ENCODE data around the gene TRPV4.

Gene TRPV4

DNA sequence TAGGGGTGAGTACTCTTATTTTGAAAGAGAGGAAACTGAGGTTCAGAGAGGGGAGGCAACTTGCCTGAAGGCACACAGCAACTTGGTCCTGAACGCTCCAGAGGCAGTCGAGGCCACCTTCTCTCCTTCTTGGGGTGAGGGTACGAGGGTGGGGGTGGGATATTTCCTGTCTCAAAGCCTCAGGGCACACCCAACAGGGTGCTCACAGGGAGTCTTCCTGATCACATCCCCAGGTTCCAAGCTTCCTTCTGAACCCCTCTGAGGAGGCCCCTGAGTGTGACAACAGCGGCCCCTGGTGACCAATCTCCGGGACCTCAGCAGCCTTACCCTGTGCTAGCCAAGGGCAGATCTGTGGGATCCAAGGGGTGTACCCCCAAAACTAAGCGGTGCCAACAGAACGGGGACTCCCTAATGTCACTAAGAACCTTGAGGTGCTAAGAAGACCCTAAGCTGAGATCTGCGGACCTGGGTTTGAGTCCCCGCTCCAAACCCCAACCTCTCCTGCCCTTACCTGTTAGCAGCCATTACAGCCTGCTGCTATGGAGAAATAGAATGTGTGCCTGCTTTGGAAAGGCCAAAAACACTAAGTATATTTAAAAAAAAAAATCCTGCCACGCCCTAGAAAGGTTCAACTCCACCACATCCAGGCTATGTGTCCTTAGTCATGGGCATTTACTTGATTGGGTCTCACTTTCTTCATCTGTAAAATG, 57.9 kb downstream of the TRPV4 start:
- DNase-seq: peak; percentile 73

DNA sequence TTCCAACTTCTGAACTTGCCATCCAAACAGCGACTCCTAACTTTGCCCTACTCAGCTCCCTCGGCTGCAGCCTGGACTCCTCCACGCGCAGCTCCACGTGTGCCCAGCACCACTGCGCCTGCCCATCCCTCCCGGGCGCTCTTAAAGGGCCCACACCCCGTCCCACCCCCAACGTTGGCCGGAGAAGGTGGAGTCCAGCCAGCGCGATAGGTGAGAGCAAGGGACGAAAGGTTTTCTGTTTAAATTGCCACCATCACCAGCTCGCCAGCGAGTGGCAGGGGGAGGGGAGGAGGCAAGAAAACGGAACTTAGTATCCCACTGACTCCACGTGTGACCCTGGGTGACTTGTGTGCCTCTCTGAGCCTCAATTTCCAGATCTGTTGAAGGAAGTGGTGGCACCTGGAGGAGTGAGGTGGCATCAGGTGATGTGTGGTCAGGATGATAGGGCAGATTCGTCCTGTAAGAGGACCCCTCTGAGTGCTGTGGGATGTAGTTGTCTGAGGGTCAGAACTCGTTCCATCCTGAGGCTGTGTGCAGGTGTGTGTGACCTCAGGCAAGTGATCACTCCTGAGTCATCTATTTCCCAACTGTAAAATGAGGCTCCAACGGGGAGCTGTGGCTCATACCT, 59.7 kb downstream of the TRPV4 start:
- no peak for DNase-seq

DNA sequence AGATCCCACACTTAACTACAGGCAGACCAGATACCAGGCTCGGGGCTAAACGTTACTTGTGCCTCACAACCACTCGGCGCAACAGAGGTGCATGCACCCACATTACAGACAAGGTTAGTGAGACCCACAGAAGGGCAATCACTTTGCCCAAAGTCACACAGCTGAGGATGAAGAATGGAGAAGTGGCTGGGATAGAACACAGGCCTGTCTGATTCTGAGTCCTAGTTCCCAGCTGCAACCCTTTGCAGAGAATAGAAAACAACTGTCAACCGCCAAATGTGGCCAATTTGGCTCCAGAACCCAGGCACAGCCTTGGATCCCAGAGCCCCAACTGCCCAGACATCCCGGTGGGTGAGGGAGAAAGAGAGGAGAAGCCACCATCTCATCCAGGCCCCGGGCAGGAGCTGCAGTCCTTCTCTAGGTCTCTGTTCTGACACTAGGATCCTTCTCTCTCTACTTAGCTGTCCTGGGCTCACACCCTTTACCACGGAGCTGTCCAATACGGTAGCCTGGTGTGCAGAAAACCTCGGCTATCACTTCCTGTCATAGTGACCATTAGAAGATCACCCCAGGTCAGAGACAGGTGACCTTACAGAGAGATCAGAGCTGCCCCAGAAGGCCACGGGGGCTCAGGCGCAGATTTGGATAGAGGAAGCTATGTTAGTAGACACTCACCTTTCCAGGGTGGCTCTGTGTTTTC, 60.4 kb downstream of the TRPV4 start:
- no peak for DNase-seq

DNA sequence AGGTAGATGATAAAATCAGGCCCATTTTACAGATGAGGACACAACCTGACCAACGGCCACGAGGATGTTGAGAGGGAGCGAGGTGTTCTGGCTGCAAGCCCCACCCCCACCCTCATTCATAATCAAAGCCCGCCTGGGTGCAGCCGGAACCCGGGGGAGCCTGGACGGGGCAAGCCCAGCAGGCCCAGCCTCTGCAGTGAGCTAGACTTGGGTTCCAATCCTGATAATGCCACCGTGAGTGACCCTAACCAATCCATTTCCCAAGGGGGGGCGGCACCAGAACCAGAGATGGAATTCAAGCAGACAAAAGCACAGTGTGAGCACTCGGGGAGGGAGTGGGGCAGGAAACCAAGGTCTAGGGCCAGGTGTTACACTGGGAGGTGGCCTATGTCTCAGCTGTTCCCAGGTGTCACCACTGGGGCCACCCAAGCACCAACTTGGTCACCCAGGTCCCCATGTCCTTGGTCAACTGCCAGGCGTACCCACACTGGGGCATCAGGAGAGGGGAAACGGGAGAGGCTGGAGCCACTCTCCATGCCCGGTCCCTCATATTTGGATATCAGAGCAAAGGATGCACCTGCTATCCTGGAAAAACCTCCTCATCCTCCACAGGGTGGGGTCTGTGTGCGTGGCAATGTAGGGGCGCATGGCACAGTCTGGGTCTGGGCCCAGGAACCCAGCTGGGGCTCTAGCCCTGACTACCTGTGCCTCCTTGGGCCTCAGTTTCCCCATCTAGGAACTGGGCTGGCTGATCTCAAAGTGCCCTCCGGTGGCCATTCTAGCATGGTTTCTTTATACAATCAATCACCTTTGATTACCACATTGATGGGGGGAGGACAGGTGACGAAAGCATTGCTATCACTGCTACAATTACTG, 61.2 kb downstream of the TRPV4 start:
- DNase-seq: no peak

DNA sequence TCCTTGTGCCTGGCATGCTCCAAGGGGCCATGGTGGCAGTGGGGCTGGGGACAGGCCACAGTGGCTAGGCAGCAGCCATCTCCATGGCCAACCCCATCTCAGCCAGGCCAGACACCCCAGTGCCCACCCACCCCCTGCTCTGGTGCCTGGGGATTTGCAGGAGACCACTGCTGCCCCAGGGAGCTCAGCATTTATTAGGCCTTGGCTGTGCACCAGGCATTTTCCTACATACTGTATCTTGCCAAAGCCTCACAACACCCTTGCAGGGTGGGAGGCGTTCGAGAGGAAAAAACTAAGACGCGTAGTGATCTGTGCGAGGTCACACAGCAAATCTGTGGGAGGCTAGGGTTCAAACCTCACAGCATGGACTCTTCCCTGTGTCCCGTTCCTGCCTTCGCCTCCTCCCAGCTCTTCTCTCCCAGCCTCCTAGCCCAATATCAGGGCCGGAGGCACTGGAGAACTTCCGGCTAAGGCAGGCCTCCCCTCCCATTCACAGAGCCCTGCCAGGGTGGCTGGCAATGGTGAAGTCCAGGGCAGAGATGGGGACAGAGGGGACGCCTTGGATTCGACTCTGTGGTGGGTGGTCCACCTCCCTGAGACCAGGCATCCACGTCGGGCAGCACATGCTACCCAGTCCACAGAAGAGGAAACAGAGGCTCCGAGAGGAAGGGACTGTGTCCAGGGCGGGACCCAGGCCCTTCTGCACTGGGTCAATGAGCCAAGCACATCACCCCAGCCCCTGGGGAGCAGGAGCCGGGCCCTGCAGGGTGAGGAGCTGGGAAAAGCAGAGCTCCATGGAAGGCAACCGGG, 62.1 kb downstream of the TRPV4 start:
- no peak for DNase-seq

DNA sequence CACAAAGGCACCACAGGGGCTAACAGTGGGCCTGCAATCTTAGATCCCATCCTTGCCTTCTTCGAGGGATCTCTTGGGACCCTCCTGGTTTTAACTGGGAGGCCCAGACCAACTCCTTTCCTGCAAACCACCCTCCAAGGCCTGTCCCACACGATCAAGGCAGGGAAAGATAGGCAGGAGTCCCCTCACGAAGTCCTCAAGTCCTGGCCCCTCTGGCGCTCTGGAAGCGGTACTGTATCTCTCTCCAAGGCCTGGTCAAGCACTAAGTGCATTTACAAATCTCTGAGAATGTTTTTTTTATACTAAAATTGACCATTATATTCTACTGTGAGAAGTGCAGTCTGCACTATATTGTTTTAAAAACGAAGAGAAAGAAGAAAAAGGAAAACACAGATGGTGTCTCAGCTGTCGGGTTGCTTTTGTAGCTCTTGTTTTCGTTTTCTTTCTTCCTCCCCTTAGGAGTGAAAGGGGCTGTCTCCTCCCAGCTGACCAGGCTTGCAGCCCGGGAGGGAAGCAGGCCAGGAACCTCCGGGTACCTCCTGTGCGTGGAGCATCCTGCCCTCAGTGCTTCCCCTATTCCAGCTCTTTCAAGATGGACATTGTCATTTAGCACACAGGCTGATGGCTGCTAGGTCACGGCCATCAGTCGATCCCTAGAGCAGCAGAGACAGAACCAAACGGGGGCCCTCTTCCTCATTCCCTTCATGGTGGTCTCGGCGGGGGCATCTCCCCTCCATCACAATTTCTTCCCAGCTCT, 62.9 kb downstream of the TRPV4 start:
- DNase-seq: no peak

DNA sequence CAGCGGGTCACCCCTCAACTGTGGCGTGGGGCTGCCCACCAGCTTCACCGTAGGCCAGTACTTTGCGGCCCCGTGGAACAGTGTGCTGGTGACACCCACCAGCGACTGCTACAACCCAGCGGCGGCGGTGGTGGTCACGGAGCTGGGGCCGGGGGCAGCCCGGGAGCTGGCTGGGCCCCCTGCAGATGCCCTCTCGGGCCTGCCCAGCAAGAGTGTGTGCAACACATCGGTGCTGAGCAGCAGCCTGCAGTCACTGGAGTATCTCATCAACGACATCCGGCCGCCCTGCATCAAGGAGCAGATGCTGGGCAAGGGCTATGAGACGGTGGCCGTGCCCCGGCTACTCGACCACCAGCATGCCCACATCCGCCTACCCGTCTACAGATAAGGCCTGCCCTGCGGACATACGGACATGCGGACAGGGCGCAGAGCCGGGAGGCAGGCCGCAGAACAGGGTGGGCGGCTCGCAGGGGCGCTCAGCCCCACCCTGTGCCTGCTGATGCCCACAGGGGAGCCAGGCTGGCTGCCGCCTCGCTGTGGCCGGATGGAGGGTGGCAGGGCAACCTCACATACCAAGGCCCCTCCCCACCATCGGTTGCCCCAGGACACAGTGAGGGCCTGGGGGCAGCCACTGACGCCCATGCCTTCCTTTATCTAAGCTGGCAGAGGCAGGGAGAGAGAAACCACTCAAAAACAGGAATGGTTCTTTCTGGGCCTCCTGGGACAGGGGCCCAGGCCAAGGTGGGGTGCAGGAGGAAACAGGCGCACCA, 64.1 kb downstream of the TRPV4 start:
- DNase-seq: no peak

DNA sequence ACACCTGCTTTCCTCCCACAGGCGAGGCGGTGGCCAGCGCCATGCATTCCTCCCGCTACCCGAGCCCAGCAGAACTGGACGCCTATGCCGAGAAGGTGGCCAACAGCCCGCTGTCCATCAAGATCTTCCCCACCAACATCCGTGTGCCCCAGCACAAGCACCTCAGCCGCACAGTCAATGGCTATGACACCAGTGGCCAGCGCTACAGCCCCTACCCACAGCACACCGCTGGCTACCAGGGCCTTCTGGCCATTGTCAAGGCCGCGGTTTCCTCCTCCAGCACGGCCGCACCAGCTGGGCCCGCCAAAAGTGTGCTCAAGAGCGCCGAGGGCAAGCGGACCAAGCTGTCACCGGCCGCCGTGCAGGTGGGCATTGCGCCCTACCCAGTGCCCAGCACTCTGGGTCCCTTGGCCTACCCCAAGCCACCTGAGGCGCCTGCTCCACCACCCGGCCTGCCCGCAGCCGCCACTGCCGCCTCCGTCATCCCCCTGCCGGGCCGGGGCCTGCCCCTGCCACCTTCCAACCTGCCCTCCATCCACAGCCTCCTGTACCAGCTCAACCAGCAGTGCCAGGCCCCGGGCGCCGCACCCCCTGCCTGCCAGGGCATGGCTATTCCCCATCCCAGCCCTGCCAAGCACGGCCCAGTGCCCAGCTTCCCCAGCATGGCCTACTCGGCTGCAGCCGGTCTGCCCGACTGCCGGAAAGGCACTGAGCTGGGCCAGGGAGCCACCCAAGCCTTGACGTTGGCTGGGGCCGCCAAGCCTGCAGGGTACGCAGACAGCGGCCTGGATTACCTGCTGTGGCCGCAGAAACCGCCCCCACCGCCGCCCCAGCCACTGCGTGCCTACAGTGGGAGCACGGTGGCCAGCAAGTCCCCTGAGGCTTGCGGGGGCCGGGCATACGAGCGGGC, 65.0 kb downstream of the TRPV4 start:
- no peak for DNase-seq

DNA sequence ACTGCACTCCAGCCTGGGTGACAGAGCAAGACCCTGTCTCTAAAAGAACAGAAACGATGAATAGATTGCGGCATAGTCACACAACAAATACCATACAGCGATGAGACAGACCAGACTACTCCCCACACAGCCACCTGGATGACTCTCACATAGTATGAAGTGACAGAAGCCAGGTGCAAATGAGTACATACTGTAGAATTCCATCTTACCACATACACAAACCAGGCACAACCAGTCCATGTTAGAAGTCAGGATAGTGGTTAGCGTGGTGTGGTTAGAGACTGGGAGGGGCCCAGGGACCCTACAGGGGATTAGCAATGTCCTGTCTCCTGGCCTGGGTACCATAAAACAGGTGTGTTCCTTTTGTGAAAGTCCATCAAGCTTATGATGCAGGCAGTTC, 65.7 kb downstream of the TRPV4 start:
- DNase-seq: no peak

DNA sequence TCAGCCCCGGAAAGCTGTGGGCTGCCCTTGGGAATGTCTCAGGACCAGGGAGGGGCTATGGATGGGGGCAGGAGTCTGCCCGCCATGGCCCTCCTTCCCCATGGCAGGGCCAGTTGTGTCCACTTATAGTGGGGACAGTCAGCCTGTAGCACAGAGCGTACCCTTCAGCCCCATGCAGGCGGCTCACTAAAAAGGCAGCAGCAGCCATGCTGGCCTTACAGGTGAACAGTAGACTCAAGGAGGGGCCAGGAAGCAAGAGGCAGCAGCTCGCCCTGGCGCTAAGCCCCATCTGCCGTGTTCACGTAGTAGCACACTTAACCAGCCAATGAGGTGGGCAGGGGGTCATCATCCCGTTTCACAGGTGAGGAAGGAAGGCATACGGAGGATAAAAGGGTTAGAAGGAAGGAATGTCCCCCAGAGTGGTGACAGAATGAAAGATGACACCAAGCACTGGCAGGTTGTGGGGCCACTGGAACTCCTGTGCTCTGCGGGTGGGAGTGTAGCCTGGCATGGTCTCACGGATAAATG, 66.9 kb downstream of the TRPV4 start:
- no peak for DNase-seq

DNA sequence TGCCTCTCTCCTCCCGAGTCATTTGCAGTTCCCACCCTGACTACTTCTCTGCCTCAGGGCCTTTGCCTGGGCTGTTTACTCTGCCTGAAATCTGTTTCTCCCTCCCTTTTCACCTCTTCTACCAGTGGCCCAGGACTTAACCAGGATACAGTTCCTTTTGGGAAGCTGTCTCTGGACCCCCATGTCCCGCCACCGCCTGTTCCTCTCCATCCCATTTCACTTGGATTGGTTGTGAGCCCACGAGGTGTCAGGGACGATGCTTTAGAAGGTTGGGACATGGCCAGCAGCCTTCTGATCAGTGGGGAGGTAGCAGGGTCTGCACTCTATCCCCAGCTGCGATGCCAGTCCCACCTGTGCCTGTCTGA, 67.8 kb downstream of the TRPV4 start:
- DNase-seq: no peak

DNA sequence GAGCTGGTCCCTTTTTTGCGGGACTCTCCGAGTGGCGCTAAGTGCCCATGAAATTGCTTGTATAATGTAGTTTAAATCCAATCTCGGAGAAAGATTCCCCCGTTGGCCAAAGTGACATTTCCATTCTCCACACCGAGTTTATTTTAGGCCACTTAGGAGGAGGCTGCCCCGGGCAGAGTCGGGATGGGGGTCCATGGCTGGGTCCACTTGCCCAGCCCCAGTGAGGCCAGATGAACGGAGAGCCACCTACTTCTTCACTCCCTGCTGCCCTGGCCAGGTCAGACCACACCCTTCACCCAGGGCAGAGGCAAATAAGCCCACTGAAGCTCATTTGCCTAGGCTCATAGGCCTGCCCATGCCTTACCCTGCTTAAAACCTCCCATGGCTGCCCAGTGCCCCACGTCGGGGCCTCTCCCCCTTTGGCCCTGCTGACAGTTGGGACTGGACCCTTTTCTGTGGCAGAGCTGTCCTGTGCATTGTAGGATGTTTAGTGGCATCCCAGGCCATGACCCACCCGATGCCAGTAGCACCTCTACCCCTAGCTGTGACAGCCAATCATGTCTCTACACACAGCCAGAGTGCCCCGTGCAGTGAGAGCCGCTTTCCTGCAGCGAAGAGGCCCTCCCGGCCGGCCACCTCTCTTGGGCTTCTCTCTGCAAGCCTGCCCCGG, 68.3 kb downstream of the TRPV4 start:
- DNase-seq: no peak

DNA sequence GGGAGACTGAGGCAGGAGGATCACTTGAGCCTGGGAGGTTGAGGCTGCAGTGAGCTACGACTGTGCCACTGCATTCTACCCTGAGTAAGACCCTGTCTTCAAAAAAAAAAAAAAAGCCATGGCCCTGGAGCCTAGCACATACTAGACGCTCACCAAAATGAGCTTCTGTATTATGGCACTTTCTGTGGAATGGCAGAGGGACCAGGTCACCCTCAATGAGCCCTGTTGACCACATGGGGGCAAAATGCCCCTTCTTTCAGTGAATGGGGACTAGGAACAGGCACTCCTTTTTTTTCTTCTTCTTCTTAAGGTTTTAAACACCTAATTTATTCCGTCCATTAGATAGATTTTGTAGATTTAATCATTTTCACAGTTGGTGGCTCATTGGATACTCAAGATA, 69.1 kb downstream of the TRPV4 start:
- DNase-seq: no peak

DNA sequence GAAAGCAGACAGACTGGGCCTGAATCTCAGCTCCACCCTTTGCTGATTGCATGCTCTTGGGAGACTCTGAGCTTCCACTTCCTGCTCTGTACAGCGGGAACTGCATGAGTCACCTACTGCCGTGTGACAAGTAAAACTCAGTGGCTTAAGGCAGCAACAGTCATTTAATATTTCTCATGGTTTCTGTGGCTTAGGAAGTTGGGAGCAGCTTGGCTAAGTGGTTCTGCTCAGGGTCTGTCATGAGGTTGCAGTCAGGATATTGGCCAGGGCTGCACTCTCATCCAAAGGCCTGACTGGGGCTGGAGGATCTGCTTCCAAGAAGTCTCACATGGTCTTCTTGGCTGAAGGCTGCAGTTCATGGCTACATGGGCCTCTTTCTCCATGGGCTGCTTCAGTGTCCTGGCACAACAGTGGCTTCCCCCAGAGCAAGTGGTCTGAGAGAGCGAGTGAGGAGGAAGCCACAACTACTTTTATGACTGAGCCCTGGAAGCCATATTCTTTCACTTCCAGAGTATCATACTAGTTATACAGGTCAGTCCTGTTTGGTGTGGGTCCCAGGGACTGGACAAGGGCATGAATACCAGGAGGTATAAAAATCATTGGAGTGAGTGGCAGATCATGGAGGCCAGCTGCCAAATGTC, 69.9 kb downstream of the TRPV4 start:
- no peak for DNase-seq

DNA sequence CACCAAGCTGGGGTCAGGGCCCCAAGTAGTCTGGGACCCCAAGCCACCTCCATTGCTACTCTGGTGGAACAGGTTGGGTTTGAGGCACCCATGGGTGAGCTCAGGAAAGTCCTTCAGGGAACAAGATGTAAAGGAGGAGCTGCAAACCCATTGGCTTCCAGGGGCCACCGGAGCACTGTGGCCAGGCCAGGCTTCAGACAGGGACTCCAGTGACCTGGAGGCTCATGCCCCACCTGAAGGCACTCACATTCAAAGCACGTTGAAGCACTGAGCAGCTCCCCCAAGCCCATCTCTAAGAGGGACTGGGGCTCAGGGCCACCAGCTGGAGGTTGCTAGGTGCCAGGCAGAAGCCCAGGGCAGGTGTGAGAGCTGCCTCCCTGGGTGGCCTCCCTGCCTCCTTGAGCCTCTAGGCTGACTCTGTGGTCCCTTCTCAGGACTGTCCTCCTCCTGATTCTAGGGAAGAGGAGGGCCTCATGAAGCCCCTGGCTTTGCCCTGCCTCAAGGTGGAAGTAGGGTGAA, 70.5 kb downstream of the TRPV4 start:
- no peak for DNase-seq

DNA sequence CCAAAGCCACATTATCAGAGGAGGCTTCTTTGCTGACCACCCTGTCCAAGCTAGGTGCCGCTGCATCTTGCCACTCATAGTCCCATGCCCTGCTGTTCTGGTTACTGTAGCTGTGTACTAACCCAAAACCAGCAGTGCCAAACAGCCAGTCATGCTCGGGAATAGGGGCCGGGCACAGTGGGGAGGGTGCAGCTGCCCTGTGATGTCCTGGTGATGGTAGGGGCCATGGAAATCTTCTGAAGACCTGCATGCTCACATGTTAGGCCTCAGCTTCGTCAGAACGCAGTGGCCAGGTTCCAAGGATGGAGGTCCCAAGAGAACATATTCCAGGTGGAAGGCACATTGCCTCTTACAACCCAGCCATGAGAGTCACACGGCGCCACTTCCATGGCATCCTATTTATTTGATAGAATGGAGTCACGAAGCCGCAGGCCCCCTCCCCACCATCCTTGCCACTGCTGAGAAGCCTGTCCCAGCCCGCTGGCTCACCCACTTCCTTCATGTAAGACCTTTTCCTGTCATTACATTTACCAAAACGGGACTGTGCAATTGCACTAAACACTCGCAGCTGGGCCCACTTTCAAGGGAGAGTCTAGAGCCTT, 71.0 kb downstream of the TRPV4 start:
- no peak for DNase-seq

All from NCI-H774 (cell line).